GM18951 (cell line): ENCODE measurements around the gene PGAM1.
A peak's percentile ranks its signal among the peaks of the same experiment; 100 is the strongest.

Experiments used
- POLR2A ChIP-seq: IDR thresholded peaks from 4 replicates; pipeline ENCODE4 v1.6.1; 2011; ENCODE audit warnings: mild to moderate bottlenecking; ENCODE audit not compliant: insufficient read length, insufficient read depth; ENCODE audit errors: extremely low read depth
- in situ Hi-C: fragments of 300-500 bp; cut with MboI; formaldehyde crosslinking; loops from one replicate; pipeline ENCODE4 v1.12.0; 2022; ENCODE audit warnings: low sequenced_read_pairs, mixed read lengths, inconsistent platforms; ENCODE audit not compliant: unreplicated experiment

Gene PGAM1

DNA sequence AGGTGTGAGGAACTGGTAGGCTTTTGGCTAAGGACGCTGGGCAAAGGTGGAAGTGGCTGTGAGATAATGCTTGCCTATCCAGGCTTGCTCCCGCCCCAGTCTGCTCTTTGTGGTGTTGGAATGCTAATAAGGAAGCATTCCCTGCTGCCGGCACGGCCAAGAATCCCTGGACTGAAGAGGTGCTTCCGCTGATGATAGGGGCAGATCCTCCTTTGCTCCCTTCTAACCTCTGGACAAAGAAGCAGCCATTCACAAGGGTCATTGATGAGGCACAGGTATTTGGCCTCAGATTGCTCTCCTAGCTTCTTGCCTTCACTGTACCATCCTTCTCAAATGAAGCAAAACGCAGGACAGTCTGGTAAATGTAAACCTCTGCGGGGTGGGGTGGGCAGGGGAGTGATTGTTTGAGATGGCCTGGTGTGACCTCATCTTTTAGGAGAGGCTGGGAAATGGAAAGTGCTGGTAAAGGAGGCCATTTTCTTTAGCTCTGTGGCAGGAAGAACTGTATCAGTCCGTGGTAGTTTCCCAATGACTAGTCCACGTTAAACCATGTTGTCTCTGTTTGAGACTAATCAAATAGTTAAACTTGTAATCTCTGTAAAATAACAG lies 1.7 kb downstream of the PGAM1 start:
- TF ChIP-seq POLR2A, result no peak
- in situ Hi-C loops, result no loop called here

DNA sequence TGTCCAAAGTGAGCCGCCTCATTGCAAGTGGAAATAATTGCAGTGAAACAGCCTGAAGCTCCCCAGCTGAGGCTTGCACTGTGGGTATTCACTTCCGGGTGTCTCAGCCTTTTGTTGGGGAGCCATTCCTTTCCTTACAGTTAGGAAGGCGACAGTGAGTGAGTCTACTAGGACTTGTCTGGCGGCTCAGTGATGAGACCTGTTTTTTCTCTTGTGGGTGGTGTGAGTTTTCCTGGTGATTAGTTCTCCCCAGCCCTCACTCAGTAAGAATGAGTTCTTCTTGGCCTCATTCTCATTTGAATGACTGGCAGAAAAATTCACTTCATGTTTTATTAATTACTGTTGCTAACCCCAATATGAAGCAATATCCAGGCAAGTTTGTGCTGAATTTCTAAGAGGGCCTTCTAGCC lies 2.6 kb downstream of the PGAM1 start:
- TF ChIP-seq POLR2A, result no peak
- in situ Hi-C loops, result no loop called here

DNA sequence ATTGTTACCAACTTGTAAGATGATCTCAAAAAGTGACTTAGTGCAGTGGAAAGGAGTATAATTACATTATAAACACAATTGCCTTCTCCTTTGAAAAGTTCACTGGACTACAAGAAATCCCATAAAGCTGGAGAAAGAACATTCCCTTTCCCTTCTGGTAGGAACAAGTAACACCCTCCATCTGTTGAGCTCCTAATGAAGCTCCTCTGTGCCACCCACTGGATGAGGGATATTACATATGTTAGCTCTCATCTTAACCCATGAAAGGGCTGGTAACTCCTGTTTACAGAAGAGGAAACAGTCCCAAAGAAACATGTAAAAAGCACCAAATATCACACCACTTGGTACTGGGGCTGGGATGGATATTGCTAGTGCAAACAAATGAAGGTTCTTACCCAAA lies 8.1 kb downstream of the PGAM1 start:
- in situ Hi-C loops, result no loop called here
- TF ChIP-seq POLR2A, result no peak

DNA sequence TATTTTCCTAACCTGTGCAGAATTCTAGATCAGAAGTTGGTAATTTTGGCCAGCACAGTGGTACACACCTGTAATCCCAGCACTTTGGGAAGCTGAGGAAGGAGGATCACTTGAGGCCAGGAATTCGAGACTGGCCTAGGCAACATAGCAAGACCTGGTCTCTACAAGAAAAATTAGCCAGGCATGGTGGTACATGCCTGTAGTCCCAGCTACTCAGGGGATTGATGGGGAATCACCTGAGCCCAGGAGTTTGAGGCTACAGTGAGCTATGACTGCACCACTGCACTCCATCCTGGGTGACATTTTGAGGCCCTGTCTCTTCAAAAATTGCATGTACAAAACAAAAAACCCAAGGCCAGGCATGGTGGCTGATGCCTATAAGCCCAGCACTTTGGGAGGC lies 8.6 kb downstream of the PGAM1 start:
- in situ Hi-C loops, result no loop called here
- TF ChIP-seq POLR2A, result no peak

DNA sequence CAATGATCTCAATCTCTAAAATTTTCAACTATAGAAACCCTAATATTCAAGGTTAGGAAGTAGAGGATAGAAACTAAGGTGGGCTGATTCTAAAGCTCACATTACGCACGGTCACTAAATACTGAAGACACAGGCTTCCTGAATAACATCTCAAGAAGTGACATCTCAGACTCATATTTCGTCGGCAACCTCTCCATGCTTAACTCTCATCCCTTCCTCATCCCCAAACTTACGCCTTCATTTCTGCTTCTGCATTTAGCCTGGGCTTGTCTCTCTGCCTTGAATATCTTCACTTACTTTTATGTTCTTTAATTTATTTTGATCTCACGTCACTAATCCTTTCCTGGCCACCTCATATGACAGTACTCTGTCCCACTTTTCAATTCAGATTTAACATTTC lies 9.2 kb downstream of the PGAM1 start:
- in situ Hi-C loops, result no loop called here
- no peak for TF ChIP-seq POLR2A

DNA sequence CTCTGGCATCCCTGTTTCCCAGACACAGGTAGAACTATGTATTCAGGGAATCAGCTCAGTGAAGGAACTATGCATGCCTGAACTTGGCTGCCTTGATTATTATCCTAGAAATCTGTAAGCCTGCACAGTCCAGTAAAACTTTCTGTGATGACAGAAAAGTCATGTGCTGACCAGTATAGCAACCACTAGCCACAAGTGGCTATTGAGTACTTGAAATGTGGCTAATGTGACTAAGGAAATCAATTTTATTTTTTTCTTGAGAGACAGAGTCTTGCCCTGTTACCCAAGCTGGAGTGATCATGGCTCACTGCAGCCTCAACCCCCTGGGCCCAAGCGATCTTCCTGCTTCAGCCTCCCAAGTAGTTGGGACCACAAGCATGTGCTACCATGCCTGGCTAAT lies 16.3 kb downstream of the PGAM1 start:
- TF ChIP-seq POLR2A, result no peak
- in situ Hi-C loops, result no loop called here

DNA sequence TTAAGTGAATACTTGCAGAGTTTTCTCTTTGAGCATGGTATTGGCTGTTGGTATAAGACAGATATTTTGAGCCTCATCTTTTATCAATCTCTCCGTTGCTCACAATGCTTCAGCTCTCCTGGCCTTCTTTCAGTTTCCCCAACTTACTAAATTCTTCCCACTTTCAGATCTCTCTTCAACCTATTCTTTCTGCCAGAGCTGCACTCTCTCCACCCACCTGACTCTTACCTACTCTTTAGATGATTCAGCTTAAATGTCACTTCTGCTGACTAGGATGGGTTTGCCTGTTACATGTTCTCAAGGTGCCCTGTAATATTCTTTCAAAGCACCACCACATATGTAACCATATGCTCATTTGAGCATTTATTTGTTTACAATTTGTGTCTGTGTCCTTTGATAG lies 18.2 kb downstream of the PGAM1 start:
- in situ Hi-C loops, result no loop called here
- TF ChIP-seq POLR2A, result no peak

DNA sequence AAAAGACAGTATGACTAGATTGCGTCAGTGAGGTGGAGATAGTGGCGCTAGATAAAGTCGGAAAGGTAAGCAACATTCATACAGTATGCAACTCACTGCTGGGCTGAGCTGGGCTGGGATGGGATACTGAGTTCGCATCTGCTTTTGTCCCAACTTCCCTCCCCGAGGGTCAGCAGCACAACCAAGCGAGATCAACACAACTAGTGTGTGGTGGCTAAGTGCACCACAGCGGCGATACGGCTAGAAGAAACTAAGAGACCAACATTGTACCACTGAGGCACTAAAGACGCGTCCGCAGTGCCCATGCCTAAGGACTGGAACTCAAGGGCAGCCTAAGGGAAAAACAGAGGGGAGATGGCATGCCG lies 19.3 kb downstream of the PGAM1 start:
- no peak for TF ChIP-seq POLR2A
- in situ Hi-C loops, result no loop called here

DNA sequence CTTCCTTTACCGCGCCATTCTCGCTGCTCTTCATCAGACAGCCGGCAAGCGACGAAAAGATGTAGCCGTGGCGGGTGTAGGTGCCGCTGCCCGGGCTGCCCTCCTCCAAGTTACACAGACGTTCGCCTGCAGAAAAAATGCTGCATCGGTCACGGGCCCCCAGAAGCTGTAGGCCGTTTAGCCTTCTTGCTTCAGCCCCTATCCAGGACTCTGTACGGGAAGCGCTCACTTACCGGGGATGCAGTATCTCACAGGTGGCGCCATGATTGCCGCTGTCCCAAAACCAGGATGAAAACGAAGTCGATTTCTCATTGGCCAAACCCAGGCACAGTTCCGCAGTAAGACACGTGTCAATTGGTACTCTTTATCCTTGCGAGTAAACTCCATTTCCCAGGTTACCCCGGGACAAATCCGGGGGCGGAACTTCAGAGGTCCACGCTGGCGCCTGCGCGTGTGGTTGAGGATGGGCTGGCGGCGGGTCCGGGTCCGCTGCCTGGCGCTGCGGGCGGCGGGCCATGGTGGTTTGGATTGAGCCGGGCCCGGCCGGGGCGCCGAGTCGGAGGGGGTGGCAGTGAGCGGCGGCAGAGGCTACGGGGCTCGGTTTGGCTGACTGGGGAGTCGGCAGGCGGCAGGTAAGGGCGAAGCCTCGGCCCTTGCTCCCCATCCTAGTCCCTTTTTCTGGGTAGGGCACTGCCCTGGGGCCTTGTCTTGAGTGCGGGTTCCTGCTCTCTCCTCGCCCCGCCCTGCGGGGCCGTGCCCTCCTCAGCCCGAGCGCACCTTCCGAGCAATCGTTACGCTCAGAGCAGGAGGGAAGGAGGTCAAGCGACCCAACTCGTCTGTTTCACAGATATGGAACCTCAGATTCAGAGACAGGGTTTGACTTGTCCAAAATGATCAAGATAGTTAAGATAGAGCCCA lies 20.0 kb downstream of the PGAM1 start, which contains the start of the genes EXOSC1 and ZDHHC16:
EXOSC1 (minus strand) TSS at position 285 of the 918 bp plus-strand sequence; CDS start at position 264, 21 bp downstream.
ZDHHC16 (plus strand) TSS at position 454 of the 918 bp plus-strand sequence. CDS start 5,501 bp downstream, outside the sequence.
- peak; percentile 92 for TF ChIP-seq POLR2A
- in situ Hi-C loops, result no loop called here

DNA sequence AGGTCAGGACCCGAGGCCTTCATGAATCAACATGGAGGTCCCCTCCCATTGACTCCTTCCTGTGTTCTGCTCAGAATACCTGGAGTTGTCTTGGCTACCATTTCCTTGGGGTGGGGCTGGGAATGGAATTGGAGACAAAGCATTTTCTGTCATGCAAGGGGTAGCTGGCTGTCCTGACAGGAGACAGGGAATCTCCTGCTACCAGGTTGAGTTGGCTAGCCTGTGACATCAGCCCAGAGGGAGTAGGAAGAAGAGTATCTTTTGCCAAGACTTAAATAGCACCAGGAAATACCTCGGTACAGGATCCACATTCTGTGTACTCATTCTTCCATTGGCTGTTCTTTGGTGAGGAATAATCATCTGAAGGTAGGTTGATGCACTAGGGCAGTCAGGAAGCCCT lies 24.8 kb downstream of the PGAM1 start:
- in situ Hi-C loops, result no loop called here
- no peak for TF ChIP-seq POLR2A

DNA sequence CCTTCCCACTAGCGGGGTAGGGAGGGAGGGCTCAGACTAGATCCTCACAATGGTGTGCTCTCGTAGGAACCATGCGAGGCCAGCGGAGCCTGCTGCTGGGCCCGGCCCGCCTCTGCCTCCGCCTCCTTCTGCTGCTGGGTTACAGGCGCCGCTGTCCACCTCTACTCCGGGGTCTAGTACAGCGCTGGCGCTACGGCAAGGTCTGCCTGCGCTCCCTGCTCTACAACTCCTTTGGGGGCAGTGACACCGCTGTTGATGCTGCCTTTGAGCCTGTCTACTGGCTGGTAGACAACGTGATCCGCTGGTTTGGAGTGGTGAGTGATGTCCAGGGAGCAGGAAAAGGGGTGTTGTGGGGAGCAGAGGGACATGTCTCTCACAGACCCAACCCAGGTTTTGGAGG lies 25.6 kb downstream of the PGAM1 start:
- in situ Hi-C loops, result no loop called here
- no peak for TF ChIP-seq POLR2A

DNA sequence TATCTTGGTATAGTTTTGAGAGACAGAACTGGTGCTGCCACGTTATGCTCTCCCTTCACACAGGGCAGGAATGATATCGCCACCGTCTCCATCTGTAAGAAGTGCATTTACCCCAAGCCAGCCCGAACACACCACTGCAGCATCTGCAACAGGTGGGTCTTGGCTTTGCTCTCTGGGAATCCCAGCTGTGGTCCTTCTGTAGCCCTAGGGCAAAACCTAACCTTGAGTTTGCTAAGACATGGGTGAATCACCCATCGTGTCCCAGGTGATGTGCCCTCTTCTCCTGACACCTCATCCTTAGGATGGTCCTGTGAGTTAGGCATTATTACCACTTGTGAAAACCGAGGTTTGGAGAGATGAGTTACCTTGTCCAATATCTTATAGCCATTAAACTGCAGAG lies 26.4 kb downstream of the PGAM1 start:
- no peak for TF ChIP-seq POLR2A
- in situ Hi-C loops, result no loop called here

DNA sequence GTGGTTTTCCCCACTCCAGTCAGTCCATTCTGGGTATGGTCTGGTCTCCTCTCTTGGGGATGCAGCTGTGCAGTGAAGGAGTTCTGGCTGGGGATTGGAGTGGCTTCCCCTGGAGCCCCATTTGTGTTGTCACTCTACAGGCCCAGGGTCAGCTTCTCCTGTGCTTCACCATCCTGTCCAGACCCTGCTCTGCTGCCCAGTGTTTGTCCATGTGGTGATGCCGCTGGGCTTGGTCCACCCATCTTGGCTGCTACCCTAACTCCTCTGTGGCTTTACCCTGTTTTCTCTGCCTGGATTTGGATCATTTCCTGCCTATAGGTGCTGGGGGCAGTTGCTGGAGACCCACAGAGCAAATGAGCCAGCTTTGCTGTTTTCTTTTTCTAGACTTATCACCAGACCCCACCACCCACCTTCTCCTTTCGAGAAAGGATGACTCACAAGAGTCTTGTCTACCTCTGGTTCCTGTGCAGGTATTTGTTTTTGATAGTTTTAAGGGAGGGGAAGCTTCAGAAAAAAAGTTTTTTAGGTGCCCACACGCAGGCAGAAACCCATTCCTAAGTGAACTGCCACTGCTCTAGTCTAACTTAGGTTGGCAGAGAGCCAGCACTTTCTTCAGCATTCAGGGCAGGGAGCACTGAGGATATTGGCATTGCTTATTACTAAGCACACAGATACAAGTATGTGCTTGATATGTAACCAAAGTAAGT lies 28.5 kb downstream of the PGAM1 start:
- TF ChIP-seq POLR2A, result no peak
- in situ Hi-C loops, result no loop called here
